Hepatocyte (in vitro differentiated cells): ENCODE results near the gene SLC39A1.

Experiments
- CTCF ChIP-seq: fragments of 200-600 bp; sonication (generic); IDR thresholded peaks from 2 replicates; pipeline ENCODE4 v1.5.1; 2016; ENCODE audit warnings: antibody characterized with exemption, mild to moderate bottlenecking; ENCODE audit not compliant: poor library complexity
- EZH2 ChIP-seq: fragments of 200-600 bp; sonication (generic); IDR thresholded peaks from 2 replicates; pipeline ENCODE4 v1.6.1; 2016; ENCODE audit warnings: antibody characterized with exemption, mild to moderate bottlenecking, borderline replicate concordance

DNA sequence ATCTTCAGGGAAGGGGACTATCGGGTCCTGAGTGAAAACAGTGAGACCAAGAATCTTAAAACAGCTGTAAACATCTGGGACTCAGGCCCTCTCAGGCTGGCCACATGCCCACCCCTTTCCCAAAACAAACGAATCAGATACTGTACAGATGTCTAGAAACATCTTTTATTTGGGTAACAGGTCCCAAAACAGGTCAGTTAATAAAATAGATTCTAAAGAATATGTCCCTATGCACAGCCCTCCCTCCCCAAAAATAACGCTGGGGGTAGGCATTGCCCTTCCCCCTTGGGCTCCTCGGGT, 4.4 kb downstream of the SLC39A1 start:
- no peak for TF ChIP-seq CTCF
- no peak for TF ChIP-seq EZH2
